Duodenal mucosa (tissue), 2 donors: ENCODE measurements around the gene ARHGEF39.

Experiments
- H3K27ac ChIP-seq: one replicate; pipeline ENCODE4 v1.7.0; 2013; ENCODE audit warnings: low read depth, low read length
- H3K27me3 ChIP-seq, 2 donors: one replicate each; pipeline ENCODE4 v1.7.0; 2013; ENCODE audit warnings: low read length in 2 of 2, control low read depth in 1 of 2; ENCODE audit not compliant: insufficient read depth in 2 of 2, control insufficient read depth in 1 of 2
- H3K36me3 ChIP-seq, 2 donors: one replicate each; pipeline ENCODE4 v1.7.0; 2013; ENCODE audit warnings: low read length in 2 of 2, control low read depth in 1 of 2; ENCODE audit not compliant: insufficient read depth in 2 of 2, control insufficient read depth in 1 of 2
- H3K4me1 ChIP-seq, 2 donors: one replicate each; pipeline ENCODE4 v1.7.0; 2013; ENCODE audit warnings: low read length in 2 of 2, control low read depth in 1 of 2; ENCODE audit not compliant: insufficient read depth in 2 of 2, control insufficient read depth in 1 of 2
- H3K4me3 ChIP-seq, 2 donors: one replicate each; pipeline ENCODE4 v1.7.0; 2013; ENCODE audit warnings: low read length in 2 of 2, low read depth in 1 of 2
- H3K9ac ChIP-seq, 2 donors: one replicate each; pipeline ENCODE4 v1.7.0; 2013; ENCODE audit warnings: low read length in 2 of 2, low read depth in 1 of 2
- H3K9me3 ChIP-seq, 2 donors: one replicate each; pipeline ENCODE4 v1.7.0; 2013; ENCODE audit warnings: low read length in 2 of 2, control low read depth in 1 of 2; ENCODE audit not compliant: control insufficient read depth in 1 of 2

ARHGEF39 gene, protein sequence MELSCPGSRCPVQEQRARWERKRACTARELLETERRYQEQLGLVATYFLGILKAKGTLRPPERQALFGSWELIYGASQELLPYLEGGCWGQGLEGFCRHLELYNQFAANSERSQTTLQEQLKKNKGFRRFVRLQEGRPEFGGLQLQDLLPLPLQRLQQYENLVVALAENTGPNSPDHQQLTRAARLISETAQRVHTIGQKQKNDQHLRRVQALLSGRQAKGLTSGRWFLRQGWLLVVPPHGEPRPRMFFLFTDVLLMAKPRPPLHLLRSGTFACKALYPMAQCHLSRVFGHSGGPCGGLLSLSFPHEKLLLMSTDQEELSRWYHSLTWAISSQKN

DNA sequence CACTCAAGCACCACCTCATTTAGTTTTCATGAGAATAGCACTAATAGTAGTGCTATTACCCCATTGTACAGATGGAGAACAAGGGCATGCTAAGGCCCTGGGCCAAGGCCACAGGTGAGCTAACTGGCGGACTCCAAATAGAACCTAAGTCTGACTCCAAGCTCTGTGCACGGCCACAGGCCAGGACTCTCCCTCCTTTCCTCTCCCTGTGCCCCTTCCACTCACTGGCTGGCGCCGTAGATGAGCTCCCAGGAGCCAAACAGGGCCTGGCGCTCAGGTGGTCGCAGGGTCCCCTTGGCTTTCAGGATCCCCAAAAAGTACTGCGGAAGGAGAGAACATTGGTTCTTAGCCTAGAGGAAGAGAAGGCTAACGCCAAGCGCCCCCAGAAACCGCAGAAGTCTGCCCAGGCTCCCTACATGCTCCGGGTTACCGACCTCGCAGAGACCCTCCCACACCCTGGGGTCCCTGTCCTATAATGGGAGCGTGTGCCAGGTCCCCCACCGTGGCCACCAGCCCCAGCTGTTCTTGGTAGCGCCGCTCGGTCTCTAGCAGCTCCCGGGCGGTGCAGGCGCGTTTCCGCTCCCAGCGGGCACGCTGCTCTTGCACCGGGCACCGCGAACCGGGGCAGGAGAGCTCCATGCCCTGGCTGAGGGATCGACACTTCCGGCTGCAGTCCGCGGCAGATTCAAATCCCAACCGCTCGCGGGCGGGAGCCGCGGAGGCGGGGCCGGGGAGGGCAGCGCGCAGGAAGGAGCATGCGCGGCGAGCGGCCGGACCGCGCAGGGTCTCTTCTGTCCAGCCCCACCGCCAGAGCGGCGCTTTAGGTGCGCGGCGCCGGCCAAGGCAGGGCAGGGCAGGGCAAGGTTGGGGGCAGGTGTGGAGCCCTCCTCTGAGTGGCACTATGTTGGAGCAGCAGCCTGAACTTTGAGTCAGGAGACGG, at the start of gene ARHGEF39:
Gene ARHGEF39 (minus strand): TSS at position 665 of the 940 bp plus-strand sequence. CDS start 26 bp downstream, at position 639.
- H3K4me1 ChIP-seq = peaks cover 45 to 56% of the 10 kb centered on the region in 2 donors

GRCh38 chr9:35714123-35714522, 49.1 kb upstream of the ARHGEF39 start:
- no peaks in the 10 kb centered on the region for H3K4me1 ChIP-seq
- H3K36me3 ChIP-seq = peaks cover 75 to 95% of the 10 kb centered on the region in 2 donors
- H3K27me3 ChIP-seq = no peaks in the 10 kb centered on the region
- H3K9ac ChIP-seq = no peak overlapping the region
- H3K27ac ChIP-seq = no peak overlapping the region
- no peaks in the 10 kb centered on the region for H3K9me3 ChIP-seq
- no peak overlapping the region for H3K4me3 ChIP-seq

More for the DNA sequence above, at the start of gene ARHGEF39:
- Histone ChIP-seq H3K27me3 (no peaks in the 10 kb centered on the region), H3K27ac (no peak within 1 kb of the TSS), H3K9ac (peak within 1 kb of the TSS; percentile 66 to 76), H3K4me3 (peak within 1 kb of the TSS; percentile 74 to 81), H3K9me3 (no peaks in the 10 kb centered on the region), H3K36me3 (peaks cover 8 to 11% of the 10 kb centered on the region in 2 donors)

DNA sequence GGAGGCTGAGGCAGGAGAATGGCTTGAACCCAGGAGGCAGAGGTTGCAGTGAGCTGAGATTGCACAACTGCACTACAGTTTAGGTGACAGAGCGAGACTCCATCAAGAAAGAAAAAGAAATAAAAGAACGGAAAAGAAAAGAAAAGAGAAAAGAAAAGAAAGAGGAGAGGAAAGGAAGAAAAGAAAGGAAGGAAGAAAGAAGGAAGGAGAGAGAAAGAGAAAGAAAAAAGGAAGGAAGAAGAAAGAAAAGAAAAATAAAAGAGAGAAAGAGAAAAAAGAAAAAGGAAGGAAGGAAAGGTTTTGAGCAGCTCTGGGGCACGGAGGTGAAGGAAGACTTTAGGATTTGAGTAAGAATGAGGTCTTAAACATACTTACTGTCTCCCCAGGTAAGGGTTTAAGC, 48.6 kb upstream of the ARHGEF39 start:
- Histone ChIP-seq H3K27ac (no peak overlapping the region), H3K36me3 (peaks cover 72 to 95% of the 10 kb centered on the region in 2 donors), H3K27me3 (no peaks in the 10 kb centered on the region)

GRCh38 chr9:35712762-35713400, 47.9 kb upstream of the ARHGEF39 start:
- no peak overlapping the region for H3K27ac ChIP-seq
- no peak overlapping the region for H3K9ac ChIP-seq
- H3K4me3 ChIP-seq = no peak overlapping the region
- no peaks in the 10 kb centered on the region for H3K9me3 ChIP-seq
- H3K4me1 ChIP-seq = no peaks in the 10 kb centered on the region
- peaks cover 71 to 95% of the 10 kb centered on the region in 2 donors for H3K36me3 ChIP-seq
- H3K27me3 ChIP-seq = no peaks in the 10 kb centered on the region

More for the DNA sequence above, 48.6 kb upstream of the ARHGEF39 start:
- Histone ChIP-seq H3K4me1 (no peaks in the 10 kb centered on the region), H3K9ac (no peak overlapping the region), H3K9me3 (no peaks in the 10 kb centered on the region), H3K4me3 (no peak overlapping the region)

DNA sequence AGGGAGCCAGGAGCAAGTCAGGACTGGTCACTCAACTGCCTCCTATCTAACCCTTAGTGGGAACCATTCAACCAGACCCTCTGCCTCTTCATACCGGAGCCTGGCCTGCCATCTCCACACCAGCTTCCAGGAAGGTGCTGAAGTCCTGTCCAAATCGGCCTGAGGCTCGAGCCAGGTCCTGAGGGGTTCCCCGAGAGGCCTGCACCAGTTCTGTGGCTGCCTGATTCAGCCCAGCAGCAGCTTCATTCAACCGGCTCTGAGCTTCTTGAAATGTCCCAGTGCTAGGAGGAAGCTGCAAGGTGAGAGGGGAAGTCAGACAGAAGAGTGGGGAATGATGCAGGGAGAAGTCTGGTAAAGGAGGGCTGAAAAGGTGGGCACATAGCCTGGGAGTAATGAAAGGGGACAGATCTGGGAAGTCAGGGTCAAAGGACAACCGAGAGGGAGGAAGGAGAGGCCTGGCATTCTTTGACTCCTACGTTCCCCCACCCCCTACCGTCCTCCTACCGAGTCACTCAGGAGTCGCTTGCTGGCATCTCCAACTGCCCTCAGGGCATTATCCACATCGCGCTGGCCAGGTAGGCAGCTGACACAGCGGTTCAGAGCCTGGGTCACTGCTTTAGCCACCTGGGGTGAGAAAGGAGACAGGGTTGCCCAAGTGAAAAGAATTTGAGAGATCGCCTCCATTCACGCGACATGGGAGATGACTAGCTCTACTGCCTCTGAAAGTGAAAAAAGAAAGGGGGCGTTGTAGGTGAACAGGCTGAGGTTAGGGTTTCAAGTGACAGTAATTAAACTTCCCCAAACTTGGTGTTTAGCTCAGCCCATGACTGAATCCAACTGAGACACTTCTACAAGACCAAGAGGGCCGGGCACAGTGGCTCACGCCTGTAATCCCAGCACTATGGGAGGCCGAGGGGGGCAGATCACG, 46.8 kb upstream of the ARHGEF39 start:
- Histone ChIP-seq H3K4me3 (no peak overlapping the region), H3K9me3 (no peaks in the 10 kb centered on the region), H3K27me3 (no peaks in the 10 kb centered on the region), H3K4me1 (no peaks in the 10 kb centered on the region), H3K36me3 (peaks cover 71 to 95% of the 10 kb centered on the region in 2 donors), H3K27ac (no peak overlapping the region), H3K9ac (no peak overlapping the region)

- peaks cover 73 to 95% of the 10 kb centered on the region in 2 donors for H3K36me3 ChIP-seq
- H3K27ac ChIP-seq = no peak overlapping the region
- no peaks in the 10 kb centered on the region for H3K27me3 ChIP-seq
- no peak overlapping the region for H3K4me3 ChIP-seq
- no peak overlapping the region for H3K9ac ChIP-seq
- H3K4me1 ChIP-seq = no peaks in the 10 kb centered on the region
- no peaks in the 10 kb centered on the region for H3K9me3 ChIP-seq
Observed at GRCh38 chr9:35710818-35711500, 46.0 kb upstream of the ARHGEF39 start.

GRCh38 chr9:35708146-35708545, 43.2 kb upstream of the ARHGEF39 start:
- no peak overlapping the region for H3K4me3 ChIP-seq
- H3K9ac ChIP-seq = no peak overlapping the region
- no peak overlapping the region for H3K27ac ChIP-seq
- no peaks in the 10 kb centered on the region for H3K4me1 ChIP-seq
- no peaks in the 10 kb centered on the region for H3K27me3 ChIP-seq
- H3K9me3 ChIP-seq = no peaks in the 10 kb centered on the region
- peaks cover 80 to 96% of the 10 kb centered on the region in 2 donors for H3K36me3 ChIP-seq

GRCh38 chr9:35706951-35707350, 42.0 kb upstream of the ARHGEF39 start:
- no peaks in the 10 kb centered on the region for H3K4me1 ChIP-seq
- peaks cover 79 to 96% of the 10 kb centered on the region in 2 donors for H3K36me3 ChIP-seq
- H3K27ac ChIP-seq = no peak overlapping the region
- no peaks in the 10 kb centered on the region for H3K27me3 ChIP-seq
- H3K9me3 ChIP-seq = no peaks in the 10 kb centered on the region
- H3K9ac ChIP-seq = no peak overlapping the region
- H3K4me3 ChIP-seq = no peak overlapping the region
